ENCODE measurements around the gene CLIC5. TPM values are rescaled to one million over a fixed set of nuclear protein-coding genes. Genes with fewer than 3 reads are reported as not detected.

The CLIC5 gene
- total and polyA plus RNA-seq, 11 donors: 63.0 to 381 (median 244) TPM

- ATAC-seq: peak; percentile 12 to 56 (median 30)
- Histone ChIP-seq H3K4me1 (peaks cover 0 to 41% (median 29%) of the 10 kb centered on the region in 12 donors), H3K9me3 (peaks cover 0 to 5% (median 0%) of the 10 kb centered on the region in 12 donors), H3K4me3 (peak overlapping the region; percentile 63 to 91 (median 76)), H3K27ac (peak overlapping the region; percentile 86 to 99 (median 96)), H3K36me3 (peaks cover 0 to 4% (median 0%) of the 10 kb centered on the region in 9 donors), H3K27me3 (peaks cover 0 to 13% (median 0%) of the 10 kb centered on the region in 9 donors)
- intact Hi-C loops (cut with DNase I): loop anchor here in 9 of 10 donors (2.0 to 10.0 kb wide), 8 partner anchors 26 to 84 kb away; no protein-coding TSS in a partner anchor
- peak; percentile 54 to 67 (median 61) for DNase-seq
- TF ChIP-seq, protein P1, sequence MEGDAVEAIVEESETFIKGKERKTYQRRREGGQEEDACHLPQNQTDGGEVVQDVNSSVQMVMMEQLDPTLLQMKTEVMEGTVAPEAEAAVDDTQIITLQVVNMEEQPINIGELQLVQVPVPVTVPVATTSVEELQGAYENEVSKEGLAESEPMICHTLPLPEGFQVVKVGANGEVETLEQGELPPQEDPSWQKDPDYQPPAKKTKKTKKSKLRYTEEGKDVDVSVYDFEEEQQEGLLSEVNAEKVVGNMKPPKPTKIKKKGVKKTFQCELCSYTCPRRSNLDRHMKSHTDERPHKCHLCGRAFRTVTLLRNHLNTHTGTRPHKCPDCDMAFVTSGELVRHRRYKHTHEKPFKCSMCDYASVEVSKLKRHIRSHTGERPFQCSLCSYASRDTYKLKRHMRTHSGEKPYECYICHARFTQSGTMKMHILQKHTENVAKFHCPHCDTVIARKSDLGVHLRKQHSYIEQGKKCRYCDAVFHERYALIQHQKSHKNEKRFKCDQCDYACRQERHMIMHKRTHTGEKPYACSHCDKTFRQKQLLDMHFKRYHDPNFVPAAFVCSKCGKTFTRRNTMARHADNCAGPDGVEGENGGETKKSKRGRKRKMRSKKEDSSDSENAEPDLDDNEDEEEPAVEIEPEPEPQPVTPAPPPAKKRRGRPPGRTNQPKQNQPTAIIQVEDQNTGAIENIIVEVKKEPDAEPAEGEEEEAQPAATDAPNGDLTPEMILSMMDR (IDR thresholded peaks at IDR 0.05): peak in 1 of 12 donors; percentile 9
- TF ChIP-seq POLR2A (IDR thresholded peaks at IDR 0.05): peak in 1 of 2 donors; percentile 5
- WGBS, 4 donors: 2 to 4% (median 2%) methylated on average over 21 of the region's 21 CpGs
Measured at GRCh38 chr6:46014511-46015118, 1.0 kb downstream of the CLIC5 start.

- intact Hi-C loops (cut with DNase I): loop anchor here in 8 of 10 donors (2.0 to 10.0 kb wide), 8 partner anchors 25 to 83 kb away; no protein-coding TSS in a partner anchor
- H3K4me1 ChIP-seq: peaks cover 0 to 42% (median 32%) of the 10 kb centered on the region in 12 donors
- peaks cover 0 to 13% (median 0%) of the 10 kb centered on the region in 9 donors for H3K27me3 ChIP-seq
- no peak for TF ChIP-seq POLR2A (IDR thresholded peaks at IDR 0.05)
- TF ChIP-seq, protein P1 (IDR thresholded peaks at IDR 0.05): no peak
- peak overlapping the region; percentile 86 to 99 (median 96) for H3K27ac ChIP-seq
- DNase-seq: no peak
- ATAC-seq: no peak
- H3K36me3 ChIP-seq: peaks cover 0 to 7% (median 0%) of the 10 kb centered on the region in 9 donors
- 29 to 36% (median 30%) methylated on average over 2 of the region's 2 CpGs for WGBS, 4 donors
- H3K4me3 ChIP-seq: peak overlapping the region; percentile 63 to 91 (median 76)
- H3K9me3 ChIP-seq: peaks cover 0 to 5% (median 0%) of the 10 kb centered on the region in 12 donors
Measured at GRCh38 chr6:46014046-46014445, 1.6 kb downstream of the CLIC5 start.

DNA sequence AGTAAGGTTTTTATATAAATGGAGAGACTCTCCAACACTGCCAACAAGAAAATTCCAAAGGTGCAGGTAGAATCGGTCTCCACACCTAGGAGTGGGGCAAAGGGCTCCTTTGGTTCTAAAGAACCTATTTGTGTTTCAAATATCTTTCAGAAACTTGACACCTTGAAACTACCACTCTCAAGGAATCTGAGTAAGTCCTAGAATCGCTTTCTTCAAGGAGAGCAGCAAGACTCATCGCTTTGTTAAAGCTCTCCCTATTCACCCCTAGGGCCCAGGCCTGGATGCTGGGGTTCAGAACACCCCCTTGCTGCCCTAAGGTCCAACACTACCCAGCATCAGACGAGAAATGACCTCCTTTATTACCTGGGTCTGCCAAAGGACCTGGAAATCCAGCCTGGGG lies 2.0 kb downstream of the CLIC5 start:
- intact Hi-C loops (cut with DNase I): loop anchor here in 8 of 10 donors (2.0 to 10.0 kb wide), 8 partner anchors 25 to 83 kb away; no protein-coding TSS in a partner anchor
- peak overlapping the region; percentile 86 to 99 (median 96) for H3K27ac ChIP-seq
- H3K27me3 ChIP-seq: peaks cover 0 to 13% (median 0%) of the 10 kb centered on the region in 9 donors
- DNase-seq (no peak), ATAC-seq (no peak)
- H3K4me1 ChIP-seq: peaks cover 0 to 46% (median 36%) of the 10 kb centered on the region in 12 donors
- TF ChIP-seq POLR2A (IDR thresholded peaks at IDR 0.05): no peak
- TF ChIP-seq, protein P1 (IDR thresholded peaks at IDR 0.05): no peak
- peak overlapping the region; percentile 63 to 91 (median 76) for H3K4me3 ChIP-seq
- peaks cover 0 to 7% (median 0%) of the 10 kb centered on the region in 9 donors for H3K36me3 ChIP-seq
- 41 to 57% (median 51%) methylated on average over 4 of the region's 4 CpGs for WGBS, 4 donors
- peaks cover 0 to 5% (median 0%) of the 10 kb centered on the region in 12 donors for H3K9me3 ChIP-seq

- TF ChIP-seq, protein P1 (IDR thresholded peaks at IDR 0.05): no peak
- peak in 1 of 2 donors; percentile 27 for TF ChIP-seq POLR2A (IDR thresholded peaks at IDR 0.05)
- Histone ChIP-seq H3K4me3 (peak overlapping the region; percentile 63 to 91 (median 76)), H3K9me3 (peaks cover 0 to 5% (median 0%) of the 10 kb centered on the region in 12 donors), H3K27me3 (peaks cover 0 to 13% (median 0%) of the 10 kb centered on the region in 9 donors), H3K36me3 (peaks cover 0 to 7% (median 0%) of the 10 kb centered on the region in 9 donors), H3K4me1 (peaks cover 0 to 54% (median 40%) of the 10 kb centered on the region in 12 donors), H3K27ac (peak overlapping the region; percentile 86 to 99 (median 96))
- 14 to 33% (median 26%) methylated on average over 1 of the region's 1 CpG for WGBS, 4 donors
- ATAC-seq: peak in 1 of 4 donors; percentile 15
- intact Hi-C loops (cut with DNase I): loop anchor here in 7 of 10 donors (5.0 to 10.0 kb wide), 5 partner anchors 41 to 81 kb away; no protein-coding TSS in a partner anchor
- DNase-seq: no peak
Measured at GRCh38 chr6:46012834-46013233, 2.8 kb downstream of the CLIC5 start.
